IMR-90 (cell line): ENCODE data around the gene KCNIP1. TPM values are rescaled to one million over a fixed set of nuclear protein-coding genes. Genes with fewer than 3 reads are reported as not detected.

ENCODE experiments used
- ATAC-seq: fragments of 200-7000 bp; cut with Tn5 transposase; 2 replicates; pipeline ENCODE4 v1.9.1; 2020; ENCODE audit warnings: low read depth, mild to moderate bottlenecking, moderate library complexity
- BruUV-seq: library from RNA; stranded (reverse); fragments of 400-500 nt; replicated peaks from 2 replicates; lab custom pipeline; 2021; lab: Mats Ljungman, UMichigan
- CTCF ChIA-PET: fragments of 300-600 bp; formaldehyde crosslinking; extraction: SDS; loops from one replicate; lab custom pipeline; 2021; ENCODE audit warnings: antibody characterized with exemption; lab: Yijun Ruan, JAX
- POLR2A ChIA-PET: fragments of 300-600 bp; sonication (Branson Sonifier 250); formaldehyde crosslinking; loops from one replicate; lab custom pipeline; 2022; ENCODE audit warnings: antibody characterized with exemption; ENCODE audit not compliant: unreplicated experiment; lab: Charles Lee
- DNase-seq: peaks from one replicate; pipeline ENCODE4 v3.0.0; 2013
- H2AFZ ChIP-seq: replicated peaks from 2 replicates; pipeline ENCODE3; 2013; ENCODE audit warnings: low read length, mild to moderate bottlenecking; ENCODE audit not compliant: poor library complexity
- H2AK5ac ChIP-seq: 2 replicates; pipeline ENCODE4 v1.6.1; 2013; ENCODE audit warnings: low read depth, low read length, inconsistent platforms
- H2AK9ac ChIP-seq: replicated peaks from 2 replicates; pipeline ENCODE3; 2013; ENCODE audit warnings: mild to moderate bottlenecking, low read depth, low read length, moderate library complexity; ENCODE audit not compliant: poor library complexity
- H2BK120ac ChIP-seq: 2 replicates; pipeline ENCODE4 v1.6.1; 2013; ENCODE audit warnings: low read depth, low read length, inconsistent platforms
- H2BK15ac ChIP-seq: 3 replicates; pipeline ENCODE4 v1.6.1; 2013; ENCODE audit warnings: low read depth, low read length, inconsistent platforms
- H2BK20ac ChIP-seq: 2 replicates; pipeline ENCODE4 v1.6.1; 2013; ENCODE audit warnings: low read depth, mild to moderate bottlenecking, inconsistent platforms, low read length, moderate library complexity
- H2BK5ac ChIP-seq: 2 replicates; pipeline ENCODE4 v1.6.1; 2013; ENCODE audit warnings: mild to moderate bottlenecking, low read depth, low read length, inconsistent platforms; ENCODE audit not compliant: poor library complexity, severe bottlenecking
- H3K14ac ChIP-seq: replicated peaks from 2 replicates; pipeline ENCODE4 v1.6.1; 2013; ENCODE audit warnings: low read depth, low read length, inconsistent platforms
- H3K18ac ChIP-seq: 2 replicates; pipeline ENCODE4 v1.6.1; 2013; ENCODE audit warnings: low read depth, low read length, control low read depth
- H3K23ac ChIP-seq: 2 replicates; pipeline ENCODE4 v1.6.1; 2013; ENCODE audit warnings: low read depth, low read length, inconsistent platforms
- H3K27ac ChIP-seq: 2 replicates; pipeline ENCODE4 v1.5.1; 2013; ENCODE audit warnings: mild to moderate bottlenecking, control low read depth, low read length; ENCODE audit not compliant: insufficient read depth
- H3K27me3 ChIP-seq: 2 replicates; pipeline ENCODE4 v1.6.1; 2013; ENCODE audit warnings: low read length; ENCODE audit not compliant: control insufficient read depth, insufficient read depth
- H3K36me3 ChIP-seq: 2 replicates; pipeline ENCODE4 v1.6.1; 2013; ENCODE audit warnings: low read length, mixed read lengths; ENCODE audit not compliant: control insufficient read depth, insufficient read depth
- H3K4ac ChIP-seq: 2 replicates; pipeline ENCODE4 v1.6.1; 2013; ENCODE audit warnings: low read depth, low read length, inconsistent platforms
- H3K4me1 ChIP-seq: 2 replicates; pipeline ENCODE4 v1.6.1; 2013; ENCODE audit warnings: low read length, mixed read lengths; ENCODE audit not compliant: control insufficient read depth, insufficient read depth
- H3K4me2 ChIP-seq: 2 replicates; pipeline ENCODE4 v1.6.1; 2013; ENCODE audit warnings: low read depth, mild to moderate bottlenecking, control low read depth, low read length, moderate library complexity
- H3K4me3 ChIP-seq: 2 replicates; pipeline ENCODE4 v1.5.1; 2013; ENCODE audit warnings: low read depth, mild to moderate bottlenecking, control low read depth, low read length, moderate library complexity; ENCODE audit not compliant: insufficient read depth
- H3K56ac ChIP-seq: 2 replicates; pipeline ENCODE4 v1.6.1; 2013; ENCODE audit warnings: low read length, inconsistent platforms; ENCODE audit not compliant: insufficient read depth; ENCODE audit errors: extremely low read depth
- H3K79me1 ChIP-seq, 2 experiments: 2 replicates each; pipeline ENCODE4 v1.6.1; 2013; ENCODE audit warnings: low read length in 2 of 2, inconsistent platforms in 1 of 2, low read depth in 1 of 2
- H3K9ac ChIP-seq: 2 replicates; pipeline ENCODE4 v1.6.1; 2013; ENCODE audit warnings: low read depth, low read length, control low read depth
- H3K9me1 ChIP-seq: 2 replicates; pipeline ENCODE4 v1.6.1; 2013; ENCODE audit warnings: low read length, inconsistent platforms; ENCODE audit not compliant: insufficient read depth
- H3K9me3 ChIP-seq: 2 replicates; pipeline ENCODE4 v1.6.1; 2013; ENCODE audit warnings: low read length; ENCODE audit not compliant: control insufficient read depth, insufficient read depth
- H4K20me1 ChIP-seq: 2 replicates; pipeline ENCODE4 v1.6.1; 2013; ENCODE audit warnings: low read length, inconsistent platforms; ENCODE audit not compliant: insufficient read depth
- H4K5ac ChIP-seq: 2 replicates; pipeline ENCODE4 v1.6.1; 2013; ENCODE audit warnings: mild to moderate bottlenecking, low read depth, low read length, control low read depth
- H4K8ac ChIP-seq, 2 experiments: 2 replicates each; pipeline ENCODE4 v1.6.1; 2013; ENCODE audit warnings: low read depth in 2 of 2, low read length in 2 of 2, control low read depth in 1 of 2, inconsistent platforms in 1 of 2
- H4K91ac ChIP-seq: 2 replicates; pipeline ENCODE4 v1.6.1; 2013; ENCODE audit warnings: low read depth, low read length, inconsistent platforms; ENCODE audit not compliant: insufficient read depth
- MXI1 ChIP-seq: IDR thresholded peaks from 2 replicates; pipeline ENCODE4 v1.6.1; 2012; ENCODE audit warnings: low read depth, mild to moderate bottlenecking, low read length, moderate library complexity, borderline replicate concordance
- RAD21 ChIP-seq: IDR thresholded peaks from 2 replicates; pipeline ENCODE4 v1.6.1; 2012; ENCODE audit warnings: low read length, improper control_type of control experiment
- RCOR1 ChIP-seq: IDR thresholded peaks from 2 replicates; pipeline ENCODE4 v1.6.1; 2012; ENCODE audit warnings: mild to moderate bottlenecking, low read length, improper control_type of control experiment; ENCODE audit not compliant: insufficient replicate concordance
- WGBS, 2 experiments: methylation state at CpG; one replicate each; pipeline versions ENCODE4 v1.1.5 to v1.1.7; 2013; ENCODE audit warnings: missing lambda C conversion rate in 2 of 2; ENCODE audit not compliant: insufficient read length in 1 of 2; ENCODE audit errors: extremely low coverage in 2 of 2; 5-methylcytosine and 5-hydroxymethylcytosine counted together
- dilution Hi-C: fragments of 300-500 bp; cut with HindIII; formaldehyde crosslinking; loops from one replicate; pipeline ENCODE4 v1.14.3; 2018; ENCODE audit warnings: low sequenced_read_pairs; ENCODE audit not compliant: unreplicated experiment
- in situ Hi-C: fragments of 300-500 bp; cut with MboI; formaldehyde crosslinking; loops from 3 replicates; pipeline ENCODE4 v1.14.3; 2019; ENCODE audit warnings: low sequenced_read_pairs, inconsistent platforms, mixed read lengths
- intact Hi-C: fragments of 100-400 bp; cut with micrococcal nuclease; formaldehyde crosslinking; loops from 2 replicates; pipeline ENCODE4 v1.10.0; 2022
- polyA plus RNA-seq, 3 experiments: library from polyadenylated mRNA; depleted of rRNA; stranded (reverse); fragments of >200 nt; gene quantifications; 2 replicates each; pipeline ENCODE4 v1.2.3, GENCODE V29; 2012; ENCODE audit warnings: low replicate concordance in 1 of 3
- total RNA-seq: library from RNA; depleted of rRNA; stranded (reverse); fragments of >200 nt; gene quantifications from 2 replicates; pipeline ENCODE4 v1.2.3, GENCODE V29; 2012

KCNIP1 gene
- total and polyA plus RNA-seq, 2 of the 4 experiments (the other 2 are of a cell fraction), result not detected

DNA sequence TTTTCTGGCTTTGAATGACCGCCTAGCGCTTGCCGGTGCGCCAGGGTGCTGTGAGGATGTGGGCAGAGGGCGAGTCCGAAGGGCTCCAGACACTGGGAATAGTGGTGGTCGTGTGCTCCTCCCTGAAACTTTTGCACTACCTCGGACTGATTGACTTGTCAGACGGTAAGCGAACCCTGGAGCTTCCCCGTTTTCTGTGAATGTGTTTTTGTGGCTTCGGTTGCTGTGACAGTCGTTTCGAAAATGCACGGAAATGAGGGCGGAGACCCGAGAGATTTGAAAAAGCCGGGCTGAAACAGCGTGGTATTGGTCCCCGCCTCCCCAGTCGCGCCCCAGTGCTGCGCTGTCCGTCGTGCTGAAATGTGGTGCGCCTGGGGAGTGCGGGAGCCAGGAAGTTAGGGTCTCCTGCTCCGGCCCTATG, 177.2 kb downstream of the KCNIP1 start:
- intact Hi-C loops, result no loop called here
- H3K4me3 ChIP-seq, result no peak overlapping the region

More for the DNA sequence above, 177.2 kb downstream of the KCNIP1 start:
- TF ChIP-seq RCOR1, result peak; percentile 35
- TF ChIP-seq RAD21, result no peak
- TF ChIP-seq MXI1, result peak; percentile 97
- Histone ChIP-seq H3K14ac (no peak overlapping the region), H3K56ac (no peak overlapping the region), H3K4me1 (no peaks in the 10 kb centered on the region), H2AK5ac (no peak overlapping the region), H3K18ac (no peak overlapping the region), H3K4ac (no peak overlapping the region), H3K9me1 (no peaks in the 10 kb centered on the region), H3K27ac (no peak overlapping the region), H4K20me1 (no peaks in the 10 kb centered on the region), H3K79me1 (no peaks in the 10 kb centered on the region), H2AFZ (peak overlapping the region; percentile 37), H2BK15ac (no peak overlapping the region), H3K36me3 (no peaks in the 10 kb centered on the region), H4K5ac (no peak overlapping the region), H2BK20ac (no peak overlapping the region), H3K9me3 (no peaks in the 10 kb centered on the region), H3K9ac (no peak overlapping the region), H2AK9ac (no peak overlapping the region), H2BK5ac (no peak overlapping the region), H3K4me2 (peak overlapping the region; percentile 66), H2BK120ac (no peak overlapping the region), H3K23ac (no peak overlapping the region), H4K91ac (no peak overlapping the region), H3K27me3 (0 out of 2 replicates have a peak, but pooled peaks cover 2% of the 10 kb centered on the region), H4K8ac (no peak overlapping the region)
- BruUV-seq, result no TSS peak
- peak; percentile 98 for ATAC-seq
- in situ Hi-C loops, result no loop called here
- DNase-seq, result peak; percentile 28
- dilution Hi-C loops, result no loop called here
- WGBS, 2 experiments, result 5% methylated on average over 9 of the region's 28 CpGs; no CpG with 5 or more reads in 1 of the 2 experiments
- ChIA-PET POLR2A (no interaction called here), CTCF (no interaction called here)
